Head of caudate nucleus (tissue), 42 donors: ENCODE measurements around the gene SLC4A1.
A peak's percentile ranks its signal among the peaks of the same experiment; 100 is the strongest.

ENCODE experiments used
- DNase-seq, 42 donors: peaks; one replicate each; pipeline versions ENCODE4 v3.0.0 to v3.0.0-alpha.2; 2020 to 2021; ENCODE audit warnings: mixed read lengths in 7 of 42
- intact Hi-C: fragments of 100-400 bp; cut with DNase I; formaldehyde crosslinking; loops from one replicate; pipeline ENCODE4 v1.15.0; 2022

Gene SLC4A1

GRCh38 chr17:44233582-44233981, 34.4 kb downstream of the SLC4A1 start:
- DNase-seq, result peak in 2 of 42 donors; percentile 22 to 41
- intact Hi-C loops, result no loop called here

GRCh38 chr17:44232061-44232460, 35.9 kb downstream of the SLC4A1 start:
- DNase-seq, result no peak
- intact Hi-C loops, result no loop called here

GRCh38 chr17:44230140-44230539, 37.8 kb downstream of the SLC4A1 start:
- DNase-seq, result no peak
- intact Hi-C loops, result no loop called here

GRCh38 chr17:44229090-44229489, 38.8 kb downstream of the SLC4A1 start:
- DNase-seq, result no peak
- intact Hi-C loops, result no loop called here

GRCh38 chr17:44223541-44224071, 44.3 kb downstream of the SLC4A1 start:
- peak in 11 of 42 donors; percentile 21 to 71 (median 31) for DNase-seq
- intact Hi-C loops, result no loop called here

GRCh38 chr17:44222112-44222869, 45.6 kb downstream of the SLC4A1 start:
- DNase-seq, result peak; percentile 78 to 94 (median 87)
- intact Hi-C loops, result no loop called here

GRCh38 chr17:44221862-44222111, 46.1 kb downstream of the SLC4A1 start:
- DNase-seq, result peak in 4 of 42 donors; percentile 27 to 59 (median 40)
- intact Hi-C loops, result no loop called here

GRCh38 chr17:44221084-44221861, 46.7 kb downstream of the SLC4A1 start:
- DNase-seq, result peak; percentile 49 to 92 (median 82)
- intact Hi-C loops, result no loop called here

GRCh38 chr17:44220213-44221083, 47.5 kb downstream of the SLC4A1 start:
- DNase-seq, result peak in 38 of 42 donors; percentile 37 to 80 (median 62)
- intact Hi-C loops, result no loop called here

GRCh38 chr17:44219616-44220212, 48.2 kb downstream of the SLC4A1 start, which contains the start of gene UBTF:
Gene UBTF (minus strand): TSS chr17:44219675. CDS start chr17:44218229, 1,446 bp downstream.
- intact Hi-C loops, result loop anchor here (2.0 kb wide), 2 partner anchors 89 to 107 kb away; partner anchors contain the start of gene RUNDC3A

GRCh38 chr17:44219108-44219615, 48.8 kb downstream of the SLC4A1 start:
- intact Hi-C loops, result loop anchor here (2.0 kb wide), 2 partner anchors 90 to 108 kb away; partner anchors contain the start of gene RUNDC3A

More at GRCh38 chr17:44219616-44220212, 48.2 kb downstream of the SLC4A1 start, which contains the start of gene UBTF:
- DNase-seq, result peak in 39 of 42 donors; percentile 41 to 90 (median 76)

GRCh38 chr17:44218344-44219107, 49.4 kb downstream of the SLC4A1 start:
- DNase-seq, result peak; percentile 57 to 95 (median 88)
- intact Hi-C loops, result loop anchor here (2.0 kb wide), 2 partner anchors 90 to 108 kb away; partner anchors contain the start of gene RUNDC3A

More at GRCh38 chr17:44219108-44219615, 48.8 kb downstream of the SLC4A1 start:
- DNase-seq, result peak in 34 of 42 donors; percentile 30 to 83 (median 59)

- intact Hi-C loops, result loop anchor here (2.0 kb wide), 2 partner anchors 91 to 109 kb away; partner anchors contain the start of gene RUNDC3A
- peak in 1 of 42 donors; percentile 21 for DNase-seq
These were observed 50.1 kb downstream of the SLC4A1 start for GRCh38 chr17:44217738-44218343.

GRCh38 chr17:44216694-44217093, 51.2 kb downstream of the SLC4A1 start:
- no peak for DNase-seq
- intact Hi-C loops, result no loop called here

- no peak for DNase-seq
- intact Hi-C loops, result no loop called here
These were observed 51.8 kb downstream of the SLC4A1 start for GRCh38 chr17:44216173-44216572.

GRCh38 chr17:44214896-44215295, 53.0 kb downstream of the SLC4A1 start:
- intact Hi-C loops, result loop anchor here (5.0 kb wide), 1 partner anchor 132 kb away; the partner anchor contains the start of gene GRN
- DNase-seq, result no peak

- intact Hi-C loops, result loop anchor here (5.0 kb wide), 1 partner anchor 133 kb away; the partner anchor contains the start of gene GRN
- DNase-seq, result no peak
These were observed 53.8 kb downstream of the SLC4A1 start for GRCh38 chr17:44214230-44214494.
